GM11168 (cell line): ENCODE data around the gene PODXL.

ENCODE experiments used
- in situ Hi-C: fragments of 300-500 bp; cut with MboI; formaldehyde crosslinking; loops from one replicate; pipeline ENCODE4 v1.12.0; 2022; ENCODE audit warnings: low sequenced_read_pairs; ENCODE audit not compliant: unreplicated experiment

PODXL gene

DNA sequence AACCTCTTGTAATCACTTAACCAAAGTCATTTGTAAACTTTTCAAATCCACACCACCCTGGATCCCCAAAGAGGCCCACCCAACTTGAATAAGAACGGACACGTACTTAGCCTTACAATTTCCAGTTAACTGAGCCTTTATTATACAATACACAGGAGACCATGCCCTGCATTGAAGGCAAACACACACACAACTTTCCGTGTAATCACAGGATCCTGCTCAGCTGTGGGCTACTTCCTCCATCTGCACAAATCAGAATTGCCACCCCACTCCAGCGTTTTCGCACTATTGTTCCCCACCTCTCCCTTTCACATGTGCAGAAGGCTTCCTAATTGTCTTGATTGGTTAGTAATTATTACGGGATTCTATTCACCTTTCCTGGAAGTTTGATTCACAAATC is 12.1 kb upstream of the PODXL start:
- in situ Hi-C loops: no loop called here

DNA sequence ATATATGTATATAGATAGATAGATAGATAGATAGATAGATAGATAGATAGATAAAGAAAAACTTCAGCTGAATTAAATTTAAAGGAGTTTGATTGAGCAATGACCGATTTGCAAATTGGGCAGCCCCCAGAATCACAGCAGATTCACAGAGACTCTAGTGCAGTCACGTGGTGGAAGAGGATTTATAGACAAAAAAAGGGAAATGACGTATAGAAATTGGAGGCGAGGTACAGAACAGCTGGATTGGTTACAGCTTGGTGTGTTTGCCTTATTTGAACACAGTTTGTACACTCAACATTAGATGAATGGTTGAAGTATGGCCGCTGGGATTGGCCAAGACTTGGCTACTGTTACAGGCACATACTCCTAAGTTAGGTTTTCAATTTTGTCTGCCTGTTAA is 8.2 kb upstream of the PODXL start:
- in situ Hi-C loops: no loop called here

DNA sequence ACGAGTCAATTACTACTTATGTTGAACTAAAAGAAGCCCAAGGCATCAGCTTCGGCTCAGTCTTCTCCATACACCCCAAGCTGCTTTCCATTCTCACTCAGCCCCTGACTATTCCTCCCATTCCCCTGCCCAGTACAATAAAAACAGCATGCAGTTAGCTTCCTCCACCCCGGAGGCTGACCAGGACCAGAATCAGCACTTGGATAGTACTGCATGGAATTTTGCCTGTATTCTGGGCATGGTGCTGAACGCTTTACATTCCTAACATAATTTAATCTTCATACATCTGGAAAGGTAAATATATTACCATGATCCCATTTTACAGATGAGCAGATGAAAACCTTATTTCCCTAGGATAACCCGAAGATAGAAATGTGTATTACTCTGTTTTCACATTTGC is 7.5 kb upstream of the PODXL start:
- in situ Hi-C loops: no loop called here

DNA sequence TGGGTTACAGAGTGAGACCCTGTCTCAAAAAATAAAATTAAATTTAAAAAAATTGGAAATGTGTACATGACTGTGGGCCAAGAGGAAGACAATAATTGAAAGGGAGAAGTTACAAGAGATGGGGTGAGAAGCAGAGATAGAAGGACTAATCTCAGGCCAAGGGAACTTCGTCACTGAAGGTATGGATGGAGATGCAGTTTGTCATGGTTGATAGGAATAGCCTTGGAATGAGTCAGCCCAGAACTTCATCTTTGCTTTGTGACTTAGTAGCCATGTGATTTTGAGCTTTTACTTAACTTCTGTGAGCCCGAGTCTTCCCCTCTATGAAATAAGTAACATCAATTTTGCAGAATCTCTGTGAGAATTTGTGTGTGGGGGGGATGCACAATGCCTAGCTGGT is 6.5 kb upstream of the PODXL start:
- in situ Hi-C loops: no loop called here

DNA sequence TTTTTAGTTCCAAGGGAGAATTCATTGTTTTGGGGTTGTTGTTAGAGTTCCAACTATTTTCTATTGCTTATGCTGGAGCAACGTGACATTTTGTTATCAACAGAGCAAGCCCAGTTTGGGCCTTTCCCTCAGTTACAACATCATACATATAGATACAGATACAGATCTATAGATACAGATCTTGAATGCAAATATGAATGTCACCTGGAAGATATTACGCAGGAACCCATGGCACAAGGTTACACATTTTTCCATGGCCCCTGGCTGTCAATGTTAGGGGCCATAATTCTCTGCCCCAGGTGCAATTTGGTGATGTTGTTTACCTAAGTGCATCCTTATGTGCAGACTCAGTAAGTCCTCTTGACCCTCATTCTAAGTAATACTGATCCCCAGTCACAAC is 3.6 kb upstream of the PODXL start:
- in situ Hi-C loops: no loop called here

DNA sequence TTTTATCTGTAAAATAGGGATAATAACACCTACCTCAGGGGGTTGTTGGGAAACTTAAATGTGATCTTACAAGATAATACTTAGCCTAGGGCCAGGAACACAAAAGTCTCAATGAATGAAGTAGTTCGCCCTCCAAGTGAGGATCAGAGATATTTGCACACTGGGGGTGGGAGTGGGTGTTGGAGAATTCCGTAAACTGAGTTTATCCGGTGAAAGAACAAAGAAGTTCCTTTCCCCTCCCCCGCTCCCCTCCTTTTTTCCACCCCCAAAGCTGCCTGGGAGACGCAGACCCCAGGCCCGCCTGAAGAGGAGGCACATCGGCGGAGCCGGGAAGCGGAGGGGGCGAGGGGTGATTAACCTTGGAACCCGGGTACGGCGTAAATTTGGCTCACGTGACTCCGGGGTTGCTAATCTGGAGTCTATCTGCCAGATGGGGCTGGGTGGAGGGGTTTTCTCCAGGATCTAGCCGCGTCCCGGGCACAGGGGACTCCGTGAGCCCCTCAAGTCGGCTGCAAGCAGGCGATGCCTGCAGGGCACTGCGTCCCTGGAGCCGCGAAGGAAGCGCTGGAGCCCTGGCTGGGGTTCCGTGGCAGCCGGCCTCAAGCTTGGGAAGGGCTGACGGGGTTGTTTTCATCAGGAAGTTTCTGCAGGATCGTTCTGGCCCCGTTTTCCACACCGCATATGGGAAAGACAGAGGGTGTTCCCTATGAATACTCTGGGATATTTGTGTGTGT is 1.4 kb upstream of the PODXL start:
- in situ Hi-C loops: no loop called here

DNA sequence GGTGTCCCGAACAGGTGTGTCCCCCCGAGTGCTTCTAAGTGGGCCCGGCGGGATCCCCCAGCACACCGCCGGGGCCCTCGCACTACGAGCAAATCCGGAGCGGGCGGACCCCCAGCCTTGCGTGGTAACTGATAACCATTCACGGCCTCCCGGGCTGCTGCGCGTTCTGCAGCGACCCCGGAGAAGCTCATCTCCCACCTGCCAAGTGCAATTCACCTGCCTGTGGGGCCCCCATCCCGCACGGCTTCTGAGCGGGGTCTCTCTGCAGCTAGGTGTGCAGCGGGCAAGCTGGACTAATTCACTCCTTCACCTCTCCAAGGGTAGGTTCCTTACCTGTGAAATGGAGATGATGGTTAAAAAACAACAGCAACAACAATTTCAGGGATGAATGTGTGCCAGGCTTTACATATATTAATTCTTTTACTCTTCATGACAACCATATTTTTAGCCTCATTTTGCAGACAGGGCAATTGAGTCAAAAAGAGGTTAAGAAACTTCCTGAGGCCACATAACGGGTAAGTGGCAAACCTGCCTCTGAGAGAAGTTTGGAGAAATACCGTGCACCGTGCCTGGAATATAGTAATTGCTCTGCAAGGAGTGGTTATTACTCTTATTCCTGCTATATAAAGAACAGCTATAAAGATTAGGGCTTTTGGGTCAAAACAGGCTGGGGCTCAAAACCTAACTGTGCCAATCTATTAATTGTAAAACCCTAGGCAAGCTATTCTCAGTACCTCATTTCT is 652 bp upstream of the PODXL start:
- in situ Hi-C loops: no loop called here

DNA sequence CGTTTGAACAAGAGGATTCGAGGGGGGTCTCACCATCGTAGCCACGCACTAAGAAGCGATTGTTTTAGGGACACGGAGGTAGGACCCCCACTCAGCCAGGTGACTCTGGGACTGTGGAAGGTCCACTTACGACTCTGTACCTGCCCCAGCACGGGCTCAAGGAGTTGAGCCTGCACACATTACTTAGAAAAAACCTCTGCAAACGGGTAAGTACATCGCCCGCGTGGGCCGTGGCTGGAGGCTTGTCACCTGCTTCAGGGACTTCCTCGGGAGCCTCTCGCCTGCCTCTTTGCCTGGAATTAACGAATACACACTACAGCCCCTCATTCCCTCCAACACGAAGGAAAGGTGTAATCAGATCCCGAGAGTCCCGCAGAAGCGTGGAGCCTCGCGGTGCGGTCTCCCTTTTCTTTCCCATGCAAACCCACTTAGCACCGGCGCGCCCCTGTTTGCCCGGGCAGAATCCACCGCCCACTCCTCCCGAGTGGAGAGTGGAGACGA is 826 bp downstream of the PODXL start:
- in situ Hi-C loops: no loop called here

DNA sequence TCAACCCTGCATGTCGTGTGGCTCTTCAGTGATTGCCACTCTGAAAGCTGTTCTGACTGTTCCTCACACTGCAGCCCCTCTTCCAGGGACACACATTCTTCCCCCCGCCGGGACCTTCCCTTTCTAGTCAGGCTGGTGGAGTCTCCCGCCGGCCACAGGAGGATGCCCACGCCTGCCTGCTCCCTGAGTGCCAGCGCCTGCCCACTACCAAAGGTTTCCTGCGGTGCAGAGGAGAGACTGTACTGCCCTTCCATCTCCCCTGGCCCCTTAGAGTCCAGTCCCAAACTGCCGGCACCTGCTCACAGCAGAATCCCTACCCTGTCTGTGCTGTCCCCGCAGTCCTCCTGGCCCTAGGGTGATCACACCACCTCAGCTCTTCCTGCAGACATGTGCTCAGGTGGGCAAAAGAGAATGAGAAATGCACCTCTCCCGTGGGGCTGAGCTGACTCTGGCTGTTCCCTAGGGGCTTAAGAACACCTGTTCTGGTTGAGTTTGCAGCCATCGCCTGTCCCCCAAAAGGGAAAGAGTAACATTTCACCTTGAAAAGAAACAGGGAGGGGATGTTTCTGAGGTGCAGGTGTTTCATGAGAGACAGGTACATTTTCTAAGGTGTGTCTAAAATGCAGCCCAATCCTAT is 1.4 kb downstream of the PODXL start:
- in situ Hi-C loops: no loop called here

DNA sequence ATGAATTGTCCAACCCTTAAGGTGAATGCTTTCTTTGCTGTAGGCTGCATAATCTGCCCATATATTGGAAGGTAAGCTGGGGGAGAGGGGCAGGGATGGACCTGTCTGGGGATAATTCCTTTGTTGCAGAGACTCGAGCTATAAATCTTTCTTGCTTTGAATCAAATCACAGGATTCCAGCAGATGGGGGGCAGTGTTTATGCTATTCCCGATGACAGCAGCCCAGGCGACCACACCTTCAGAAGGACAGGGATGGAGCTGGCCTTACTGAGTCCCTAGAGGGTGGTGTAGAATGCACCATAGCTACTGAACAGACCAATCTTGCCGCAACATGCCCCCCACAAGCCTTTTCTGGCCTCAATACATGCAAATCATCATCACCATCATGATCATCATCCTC is 2.5 kb downstream of the PODXL start:
- in situ Hi-C loops: no loop called here

DNA sequence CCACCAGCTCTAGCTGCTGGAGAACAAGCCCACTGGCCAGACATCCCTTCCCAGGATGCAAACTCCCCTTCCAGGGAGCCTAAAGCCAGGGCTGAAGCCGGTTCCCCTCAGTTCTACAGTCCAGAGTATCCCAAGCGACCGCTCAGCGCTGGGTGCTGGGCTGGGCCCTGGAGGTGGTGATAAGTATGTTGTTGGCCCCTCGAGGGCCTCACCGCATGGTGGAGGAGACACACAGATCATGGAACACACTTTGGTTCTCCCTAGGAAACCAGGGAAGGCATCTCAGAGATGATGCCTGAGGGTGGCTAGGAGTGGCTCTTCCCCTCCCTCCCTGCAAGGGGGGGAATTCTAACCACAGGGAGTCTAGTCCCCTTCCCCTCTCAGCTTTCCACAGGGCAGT is 4.4 kb downstream of the PODXL start:
- in situ Hi-C loops: no loop called here

DNA sequence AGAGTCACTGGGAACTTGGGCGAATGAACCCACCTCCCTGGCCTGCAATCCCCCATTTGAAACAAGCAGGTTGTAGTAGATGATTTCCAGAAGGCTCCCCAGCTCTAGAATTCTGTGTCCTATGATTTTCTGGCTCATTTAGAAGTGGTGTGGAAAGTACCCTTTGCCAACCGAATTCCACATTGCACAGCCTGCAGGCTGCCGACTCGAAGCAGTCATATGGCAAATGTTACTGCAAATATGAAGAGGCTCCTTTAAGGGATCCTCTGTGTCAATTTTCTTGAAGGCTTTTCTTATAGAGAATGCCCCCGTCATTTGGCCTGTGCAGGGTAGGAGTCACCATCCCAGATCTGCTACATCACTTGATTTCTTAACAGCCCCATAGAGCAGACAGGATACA is 5.6 kb downstream of the PODXL start:
- in situ Hi-C loops: no loop called here

DNA sequence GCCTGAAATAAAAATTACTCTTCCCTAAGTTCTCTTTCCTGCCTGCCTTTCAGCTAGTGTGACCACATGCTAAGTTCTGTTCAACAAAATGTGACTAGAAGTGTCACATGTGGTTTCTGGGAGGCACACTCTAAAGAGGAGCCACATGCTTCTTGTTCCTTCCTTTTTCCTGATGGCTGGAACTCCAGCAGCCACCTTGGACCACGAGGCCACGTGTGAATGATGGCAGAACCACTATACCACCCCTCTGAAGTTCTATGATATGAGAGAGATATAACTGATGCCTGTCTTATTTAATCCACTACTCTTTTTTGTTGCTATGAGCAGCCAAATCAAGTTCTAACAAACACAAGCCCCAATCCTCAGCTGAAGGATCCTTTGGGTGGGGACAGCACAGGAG is 8.1 kb downstream of the PODXL start:
- in situ Hi-C loops: no loop called here

DNA sequence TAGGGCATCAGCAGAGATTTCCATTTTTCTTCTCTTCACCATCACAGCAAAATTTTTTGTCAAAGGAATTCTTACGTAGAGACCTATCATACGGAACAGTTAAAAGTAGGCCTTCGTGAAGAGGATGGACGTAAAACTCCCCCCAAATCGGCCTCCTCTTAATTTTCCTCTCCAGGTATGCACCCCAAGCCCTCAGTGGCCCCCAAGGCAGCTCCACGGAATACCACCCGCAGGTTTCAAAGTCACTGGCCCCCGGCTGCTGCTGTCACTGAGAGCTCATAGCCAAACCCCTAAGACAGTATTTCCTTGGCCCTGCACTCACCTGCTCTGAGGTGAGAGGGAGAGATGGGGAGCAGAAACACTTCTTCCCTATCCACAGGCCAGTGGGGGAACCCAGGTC is 8.8 kb downstream of the PODXL start:
- in situ Hi-C loops: no loop called here

DNA sequence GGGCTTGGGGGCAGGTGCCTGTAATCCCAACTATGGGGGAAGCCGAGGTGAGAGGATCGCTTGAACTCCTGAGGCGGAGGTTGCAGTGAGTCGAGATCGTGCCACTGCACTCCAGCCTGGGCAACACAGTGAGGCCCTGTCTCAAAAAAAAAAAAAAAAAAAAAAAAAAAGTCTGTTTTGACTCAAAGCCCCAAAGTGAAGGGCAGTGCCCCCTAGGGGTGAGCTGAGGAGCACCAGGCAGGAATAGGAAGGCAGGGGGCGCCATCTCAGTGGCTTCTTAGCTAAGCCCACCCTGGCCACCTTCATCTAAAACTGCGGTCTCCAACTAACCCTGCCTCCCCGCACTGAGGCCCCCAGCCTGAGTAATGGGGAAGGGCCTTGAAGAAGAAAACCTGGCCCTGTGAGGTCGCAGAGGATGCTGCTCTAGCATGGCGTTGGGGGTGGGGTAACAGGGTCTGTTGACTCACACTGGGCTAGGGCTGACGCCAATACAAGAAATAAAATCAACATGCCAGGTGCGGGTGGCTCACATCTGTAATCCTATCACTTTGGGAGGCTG is 9.8 kb downstream of the PODXL start:
- in situ Hi-C loops: no loop called here

DNA sequence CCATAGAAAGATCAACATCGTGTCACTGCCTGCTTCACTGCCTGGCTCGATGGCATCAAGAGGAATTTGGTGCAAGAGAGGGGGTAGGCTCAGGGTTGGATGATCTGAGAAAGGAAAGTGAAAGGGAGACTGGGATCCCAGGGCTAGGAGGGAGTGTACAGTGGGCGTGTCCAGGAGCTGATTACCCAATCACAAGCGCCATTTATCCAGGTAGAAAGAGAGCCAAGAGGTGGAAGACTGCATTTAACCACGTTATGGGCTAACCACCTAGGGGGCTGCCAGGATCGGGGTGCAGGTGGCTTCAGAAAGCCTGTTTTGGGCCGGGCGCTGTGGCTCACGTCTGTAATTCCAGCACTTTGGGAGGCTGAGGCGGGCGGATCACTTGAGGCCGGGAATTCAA is 10.3 kb downstream of the PODXL start:
- in situ Hi-C loops: no loop called here

DNA sequence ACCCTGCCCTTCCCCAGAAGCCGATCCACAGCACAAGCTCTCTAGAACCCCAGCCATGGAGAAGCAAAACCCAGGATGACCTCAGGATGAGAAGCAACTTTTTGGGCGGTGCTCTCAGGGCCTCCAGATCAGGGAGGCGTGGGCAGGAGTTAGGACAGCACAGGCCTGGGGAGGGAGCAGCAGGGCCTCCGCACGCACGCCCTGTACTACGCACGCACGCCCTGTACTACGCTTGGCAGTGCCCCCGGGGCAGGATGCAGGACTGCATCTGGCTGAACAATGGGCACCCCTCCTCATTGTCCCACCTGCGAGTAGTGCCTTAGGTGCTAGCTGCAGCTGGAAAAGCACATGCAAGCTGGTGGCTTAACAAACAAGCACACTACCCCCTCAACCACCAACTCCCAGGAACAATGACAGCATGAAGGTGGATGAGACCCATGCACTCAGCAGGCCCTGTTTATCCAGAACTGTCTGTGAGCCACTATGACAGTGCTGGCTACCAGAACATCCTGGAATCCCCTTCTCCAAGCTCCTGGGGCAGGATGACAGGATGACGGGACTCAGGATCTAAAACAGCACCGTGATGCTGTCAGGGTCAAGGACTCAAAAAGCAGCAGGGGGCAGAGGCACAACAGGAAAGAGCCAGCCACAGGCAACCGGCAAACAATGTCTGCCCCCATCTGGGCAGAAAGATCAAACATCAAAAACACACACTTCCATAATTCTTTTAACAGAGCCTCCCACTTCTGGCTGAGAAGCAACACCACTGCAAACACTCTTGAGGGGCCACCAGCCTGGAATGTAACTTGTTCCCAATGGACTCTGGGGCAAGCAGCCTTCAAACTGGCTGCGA is 11.8 kb downstream of the PODXL start:
- in situ Hi-C loops: no loop called here

DNA sequence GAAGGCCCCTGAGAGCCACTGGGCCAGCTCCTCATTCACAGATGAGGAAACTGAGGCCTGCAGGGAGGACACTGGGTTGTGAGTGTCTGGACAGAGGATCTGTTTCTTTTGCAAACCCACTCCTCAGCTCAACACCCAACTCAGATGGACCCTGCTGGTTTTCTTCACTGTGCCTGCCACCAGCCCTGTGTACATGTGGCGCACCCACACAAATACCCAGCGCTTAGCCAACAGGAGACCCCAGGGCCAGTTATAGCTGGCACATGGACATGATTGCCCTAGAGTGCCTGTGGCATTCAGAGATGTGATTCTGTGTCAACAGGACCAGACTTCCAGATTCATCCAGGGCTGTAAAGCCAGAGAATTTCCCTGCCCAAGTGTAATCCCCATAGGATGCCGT is 12.4 kb downstream of the PODXL start:
- in situ Hi-C loops: no loop called here

DNA sequence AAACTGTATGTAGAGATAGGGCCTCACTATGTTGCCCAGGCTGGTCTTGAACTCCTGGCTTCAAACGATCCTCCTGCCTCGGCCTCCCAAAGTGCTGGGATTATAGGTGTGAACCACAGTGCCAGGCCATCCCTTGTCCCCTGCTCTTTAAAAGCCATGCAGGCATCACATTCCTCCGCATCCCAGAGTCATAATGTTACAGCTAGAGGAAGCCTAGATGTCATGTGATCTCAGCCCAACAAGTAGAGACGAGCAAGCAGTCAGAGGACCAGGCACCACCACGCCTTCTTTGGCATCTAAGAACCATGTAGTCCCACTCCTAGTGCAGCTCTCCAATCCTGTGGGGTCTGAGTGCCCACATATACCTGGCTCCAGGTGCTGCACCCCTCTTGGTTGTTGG is 13.1 kb downstream of the PODXL start:
- in situ Hi-C loops: no loop called here

DNA sequence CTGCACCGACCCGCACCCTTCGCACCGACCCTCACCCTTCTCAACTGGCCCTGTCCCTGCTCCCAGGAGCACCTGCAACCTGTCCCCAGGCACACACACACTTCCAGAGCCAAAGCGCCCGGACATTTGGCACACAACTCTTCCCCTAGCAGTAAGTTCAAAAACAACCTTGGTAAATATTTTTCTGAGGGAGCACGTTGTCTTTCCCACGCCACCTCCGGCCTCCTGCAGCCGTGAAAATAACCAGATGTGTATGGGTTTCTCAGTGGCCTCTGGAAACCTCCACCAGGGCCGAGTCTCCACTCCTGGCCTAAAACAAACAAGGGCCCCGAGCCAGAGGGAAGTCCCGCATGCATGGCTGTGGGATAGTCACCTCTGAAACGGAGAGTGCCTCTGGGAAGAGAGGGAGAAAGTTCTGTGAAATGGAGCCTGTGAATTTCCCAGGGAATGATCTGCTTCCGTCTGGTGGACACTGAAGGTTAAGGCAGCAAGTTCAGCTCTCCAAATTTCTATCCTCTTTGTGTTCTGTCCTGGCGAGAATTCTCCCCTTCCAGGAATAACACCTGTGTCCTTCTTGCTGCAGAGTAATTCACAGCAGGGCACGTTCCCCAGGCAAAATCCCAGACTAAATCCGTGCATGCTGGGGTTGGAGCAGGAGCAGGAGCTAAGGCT is 15.8 kb downstream of the PODXL start:
- in situ Hi-C loops: no loop called here
